H9 (cell line): ENCODE data around the gene EDIL3. TPM values are rescaled to one million over a fixed set of nuclear protein-coding genes. Genes with fewer than 3 reads are reported as not detected.

ENCODE experiments used
- DNase-seq: peaks from one replicate; pipeline ENCODE4 v3.0.0-alpha.2; 2017
- H2AFZ ChIP-seq: one replicate; pipeline ENCODE4 v1.6.1; 2013; ENCODE audit warnings: mild to moderate bottlenecking, low read length, control low read depth, moderate library complexity
- H2AK5ac ChIP-seq: 2 replicates; pipeline ENCODE4 v1.6.1; 2013; ENCODE audit warnings: low read length, control low read depth, mixed read lengths; ENCODE audit not compliant: insufficient read length
- H2BK120ac ChIP-seq: one replicate; pipeline ENCODE4 v1.6.1; 2013; ENCODE audit warnings: low read depth, mild to moderate bottlenecking, low read length, control low read depth, inconsistent platforms; ENCODE audit not compliant: poor library complexity, severe bottlenecking
- H2BK12ac ChIP-seq: 2 replicates; pipeline ENCODE4 v1.6.1; 2013; ENCODE audit warnings: low read length, control low read depth, mixed read lengths, low read depth; ENCODE audit not compliant: insufficient read length
- H2BK15ac ChIP-seq: 2 replicates; pipeline ENCODE4 v1.6.1; 2013; ENCODE audit warnings: low read depth, low read length, control low read depth
- H2BK20ac ChIP-seq: one replicate; pipeline ENCODE4 v1.6.1; 2013; ENCODE audit warnings: low read depth, mild to moderate bottlenecking, low read length, control low read depth, inconsistent platforms; ENCODE audit not compliant: poor library complexity, severe bottlenecking
- H2BK5ac ChIP-seq: 2 replicates; pipeline ENCODE4 v1.6.1; 2013; ENCODE audit warnings: low read length, control low read depth, mixed read lengths; ENCODE audit not compliant: insufficient read length
- H3K14ac ChIP-seq: 2 replicates; pipeline ENCODE4 v1.6.1; 2013; ENCODE audit warnings: low read length, control low read depth; ENCODE audit not compliant: insufficient read depth
- H3K18ac ChIP-seq: 2 replicates; pipeline ENCODE4 v1.6.1; 2013; ENCODE audit warnings: low read depth, mild to moderate bottlenecking, mixed read lengths, low read length, control low read depth; ENCODE audit not compliant: insufficient read length
- H3K23ac ChIP-seq: 2 replicates; pipeline ENCODE4 v1.6.1; 2013; ENCODE audit warnings: low read length, control low read depth, mixed read lengths, low read depth; ENCODE audit not compliant: insufficient read length
- H3K23me2 ChIP-seq: 2 replicates; pipeline ENCODE4 v1.6.1; 2013; ENCODE audit warnings: low read depth, mild to moderate bottlenecking, mixed read lengths, low read length, control low read depth; ENCODE audit not compliant: insufficient read length, poor library complexity, severe bottlenecking
- H3K27ac ChIP-seq: 2 replicates; pipeline ENCODE4 v1.5.1; 2013; ENCODE audit warnings: low read length, control low read depth, mixed read lengths, low read depth; ENCODE audit not compliant: insufficient read length
- H3K27me3 ChIP-seq: 2 replicates; pipeline ENCODE4 v1.6.1; 2013; ENCODE audit warnings: low read length, control low read depth, inconsistent platforms; ENCODE audit not compliant: insufficient read depth
- H3K4ac ChIP-seq: 2 replicates; pipeline ENCODE4 v1.6.1; 2013; ENCODE audit warnings: low read depth, mild to moderate bottlenecking, control low read depth, inconsistent platforms, low read length, moderate library complexity
- H3K4me1 ChIP-seq: 2 replicates; pipeline ENCODE4 v1.6.1; 2013; ENCODE audit warnings: low read length, control low read depth, inconsistent platforms; ENCODE audit not compliant: insufficient read depth
- H3K4me2 ChIP-seq: 2 replicates; pipeline ENCODE4 v1.6.1; 2013; ENCODE audit warnings: low read length, control low read depth, mixed read lengths; ENCODE audit not compliant: insufficient read length, insufficient read depth
- H3K56ac ChIP-seq: 2 replicates; pipeline ENCODE4 v1.6.1; 2013; ENCODE audit warnings: low read depth, mild to moderate bottlenecking, mixed read lengths, low read length, control low read depth; ENCODE audit not compliant: insufficient read length
- H3K79me1 ChIP-seq: 2 replicates; pipeline ENCODE4 v1.6.1; 2013; ENCODE audit warnings: low read depth, mild to moderate bottlenecking, moderate library complexity, low read length, control low read depth, inconsistent platforms; ENCODE audit not compliant: insufficient read depth, poor library complexity, severe bottlenecking
- H3K79me2 ChIP-seq: 2 replicates; pipeline ENCODE4 v1.6.1; 2013; ENCODE audit warnings: low read length, control low read depth, inconsistent platforms; ENCODE audit not compliant: insufficient read depth
- H3K9ac ChIP-seq: 2 replicates; pipeline ENCODE4 v1.6.1; 2013; ENCODE audit warnings: low read length, control low read depth, mixed read lengths; ENCODE audit not compliant: insufficient read length; ENCODE audit errors: extremely low read depth
- H3K9me3 ChIP-seq: one replicate; pipeline ENCODE4 v1.6.1; 2013; ENCODE audit warnings: low read depth, low read length, inconsistent platforms; ENCODE audit not compliant: control insufficient read depth
- H3T11ph ChIP-seq: one replicate; pipeline ENCODE4 v1.6.1; 2013; ENCODE audit warnings: mild to moderate bottlenecking, low read length, control low read depth, inconsistent platforms
- H4K20me1 ChIP-seq: one replicate; pipeline ENCODE4 v1.6.1; 2013; ENCODE audit not compliant: control insufficient read depth, insufficient read length, insufficient read depth
- H4K5ac ChIP-seq: 2 replicates; pipeline ENCODE4 v1.6.1; 2013; ENCODE audit warnings: low read depth, mild to moderate bottlenecking, mixed read lengths, low read length, control low read depth; ENCODE audit not compliant: insufficient read length
- H4K8ac ChIP-seq: replicated peaks from 2 replicates; pipeline ENCODE4 v1.6.1; 2013; ENCODE audit warnings: low read length, control low read depth, mixed read lengths, low read depth; ENCODE audit not compliant: insufficient read length
- H4K91ac ChIP-seq: 2 replicates; pipeline ENCODE4 v1.6.1; 2013; ENCODE audit warnings: low read depth, mild to moderate bottlenecking, moderate library complexity, mixed read lengths, low read length, control low read depth; ENCODE audit not compliant: insufficient read length
- H3K27ac Mint-ChIP-seq, 3 experiments: 2 replicates in 2 of 3; 3 replicates in 1 of 3; pipeline ENCODE4 v1.8.0; 2020 to 2021; ENCODE audit warnings: mixed read lengths in 3 of 3, mild to moderate bottlenecking in 1 of 3, moderate library complexity in 1 of 3
- H3K27me3 Mint-ChIP-seq: 2 replicates; pipeline ENCODE4 v1.8.0; 2021; ENCODE audit warnings: low read depth, mild to moderate bottlenecking, moderate library complexity, mixed read lengths
- H3K36me3 Mint-ChIP-seq, 3 experiments: 2 replicates in 2 of 3; 3 replicates in 1 of 3; pipeline ENCODE4 v1.8.0; 2020 to 2021; ENCODE audit warnings: low read depth in 3 of 3, mixed read lengths in 3 of 3; ENCODE audit not compliant: insufficient read depth in 1 of 3
- H3K4me1 Mint-ChIP-seq, 2 experiments: 2 replicates each; pipeline ENCODE4 v1.8.0; 2020; ENCODE audit warnings: mixed read lengths in 2 of 2
- H3K4me3 Mint-ChIP-seq, 2 experiments: 2 replicates in 1 of 2; 3 replicates in 1 of 2; pipeline ENCODE4 v1.8.0; 2020 to 2021; ENCODE audit warnings: mild to moderate bottlenecking in 2 of 2, mixed read lengths in 2 of 2, moderate library complexity in 1 of 2
- H3K9me3 Mint-ChIP-seq, 2 experiments: 2 replicates in 1 of 2; 3 replicates in 1 of 2; pipeline ENCODE4 v1.8.0; 2020; ENCODE audit warnings: mild to moderate bottlenecking in 2 of 2, mixed read lengths in 2 of 2, moderate library complexity in 1 of 2
- WGBS: extraction: QIAGEN DNeasy Blood & Tissue Kit; methylation state at CpG from one replicate; pipeline ENCODE4 v1.1.7; 2013; ENCODE audit warnings: missing lambda C conversion rate, low lambda C conversion rate, mixed read lengths; ENCODE audit not compliant: insufficient read length; ENCODE audit errors: extremely low coverage; 5-methylcytosine and 5-hydroxymethylcytosine counted together
- total RNA-seq: library from RNA; stranded (reverse); gene quantifications from 2 replicates; pipeline ENCODE4 v1.2.1, GENCODE V29; 2021
- TF ChIP-seq, protein P1 (sequence below): fragments of 200-600 bp; sonication (generic); conservative IDR thresholded peaks from 3 replicates; pipeline ENCODE4 v1.8.0; 2021; ENCODE audit warnings: antibody characterized with exemption, mild to moderate bottlenecking

EDIL3 gene
- total RNA-seq, 1 experiment from 2014 or later, result 61.9 TPM

DNA sequence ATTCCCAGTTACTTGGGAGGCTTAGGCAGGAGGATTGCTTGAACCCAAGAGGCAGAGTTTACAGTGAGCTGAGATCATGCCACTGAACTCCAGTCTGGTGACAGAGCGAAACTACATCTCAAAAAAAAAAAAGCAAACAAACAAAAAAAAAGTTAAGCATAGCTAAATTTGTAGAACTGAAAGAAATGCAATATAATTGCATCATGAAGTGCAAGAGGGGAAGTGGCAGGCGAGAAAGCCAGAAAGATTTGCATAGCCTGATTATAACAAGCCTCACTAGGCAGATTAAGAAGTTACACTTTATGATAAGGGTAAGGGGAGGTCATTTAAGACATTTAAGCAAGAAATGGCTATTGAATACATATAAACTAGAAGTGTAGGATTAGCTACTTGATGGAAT, 187.1 kb downstream of the EDIL3 start:
- no peaks in the 10 kb centered on the region for H3K79me2 ChIP-seq
- Mint-ChIP-seq H3K36me3 (no peaks in the 10 kb centered on the region), H3K4me3 (no peak overlapping the region), H3K4me1 (no peaks in the 10 kb centered on the region), H3K27me3 (no peaks in the 10 kb centered on the region), H3K9me3 (no peaks in the 10 kb centered on the region), H3K27ac (no peak overlapping the region)
- H3K4ac ChIP-seq, result no peak overlapping the region
- H3T11ph ChIP-seq, result no peak overlapping the region
- no peak overlapping the region for H3K23ac ChIP-seq
- no peak overlapping the region for H4K91ac ChIP-seq
- H2BK120ac ChIP-seq, result no peak overlapping the region
- H2BK15ac ChIP-seq, result no peak overlapping the region
- no peak for DNase-seq
- no peak overlapping the region for H2BK12ac ChIP-seq
- WGBS, result no CpG with 5 or more reads among the region's 2 CpGs
- no peak overlapping the region for H3K9ac ChIP-seq
- no peak overlapping the region for H4K5ac ChIP-seq
- no peak overlapping the region for H3K56ac ChIP-seq
- H3K18ac ChIP-seq, result no peak overlapping the region
- H3K79me1 ChIP-seq, result no peaks in the 10 kb centered on the region
- no peak overlapping the region for H3K27ac ChIP-seq
- H3K4me2 ChIP-seq, result no peak overlapping the region
- H2BK5ac ChIP-seq, result no peak overlapping the region
- H3K9me3 ChIP-seq, result no peaks in the 10 kb centered on the region
- H3K4me1 ChIP-seq, result no peaks in the 10 kb centered on the region
- TF ChIP-seq, protein P1, sequence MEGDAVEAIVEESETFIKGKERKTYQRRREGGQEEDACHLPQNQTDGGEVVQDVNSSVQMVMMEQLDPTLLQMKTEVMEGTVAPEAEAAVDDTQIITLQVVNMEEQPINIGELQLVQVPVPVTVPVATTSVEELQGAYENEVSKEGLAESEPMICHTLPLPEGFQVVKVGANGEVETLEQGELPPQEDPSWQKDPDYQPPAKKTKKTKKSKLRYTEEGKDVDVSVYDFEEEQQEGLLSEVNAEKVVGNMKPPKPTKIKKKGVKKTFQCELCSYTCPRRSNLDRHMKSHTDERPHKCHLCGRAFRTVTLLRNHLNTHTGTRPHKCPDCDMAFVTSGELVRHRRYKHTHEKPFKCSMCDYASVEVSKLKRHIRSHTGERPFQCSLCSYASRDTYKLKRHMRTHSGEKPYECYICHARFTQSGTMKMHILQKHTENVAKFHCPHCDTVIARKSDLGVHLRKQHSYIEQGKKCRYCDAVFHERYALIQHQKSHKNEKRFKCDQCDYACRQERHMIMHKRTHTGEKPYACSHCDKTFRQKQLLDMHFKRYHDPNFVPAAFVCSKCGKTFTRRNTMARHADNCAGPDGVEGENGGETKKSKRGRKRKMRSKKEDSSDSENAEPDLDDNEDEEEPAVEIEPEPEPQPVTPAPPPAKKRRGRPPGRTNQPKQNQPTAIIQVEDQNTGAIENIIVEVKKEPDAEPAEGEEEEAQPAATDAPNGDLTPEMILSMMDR, result no peak
- H4K20me1 ChIP-seq, result no peaks in the 10 kb centered on the region
- H2BK20ac ChIP-seq, result no peak overlapping the region
- H2AFZ ChIP-seq, result no peak overlapping the region
- H3K14ac ChIP-seq, result no peak overlapping the region
- no peaks in the 10 kb centered on the region for H3K27me3 ChIP-seq
- no peaks in the 10 kb centered on the region for H3K23me2 ChIP-seq
- H2AK5ac ChIP-seq, result no peak overlapping the region
- no peak overlapping the region for H4K8ac ChIP-seq
